ENCODE data around the gene AQP10. TPM values are rescaled to one million over a fixed set of nuclear protein-coding genes. Genes with fewer than 3 reads are reported as not detected.
A peak's percentile ranks its signal among the peaks of the same experiment; 100 is the strongest.

Gene AQP10
- total RNA-seq, 1 experiment from 2014 or later: not detected

GRCh38 chr1:154324669-154325582 is 4.0 kb downstream of the AQP10 start, which contains the start of gene ATP8B2:
ATP8B2 (plus strand) TSS chr1:154325525; CDS start chr1:154328142, 2,617 bp downstream.
- no TSS peak for BruUV-seq (replicated peaks)
- peaks cover 57% of the 10 kb centered on the region for H3K27me3 ChIP-seq (ENCODE audit: insufficient read depth, low read depth)
- no peak within 1 kb of the TSS for H3K4me2 ChIP-seq
- DNase-seq: peak in 1 of 2 experiments; percentile 60
- ChIA-PET POLR2A (ENCODE audit: unreplicated experiment) (interaction anchor here (0.8 to 1.0 kb wide), 2 partner anchors 188 to 516 kb away, joined by 7 read pairs; no protein-coding TSS in a partner anchor), CTCF (interaction anchor here (0.5 kb wide), 1 partner anchor 50 kb away, joined by 5 read pairs; no protein-coding TSS in a partner anchor)
- no peaks in the 10 kb centered on the region for H3K9me3 ChIP-seq (ENCODE audit: insufficient read depth, low read depth)
- H2AFZ ChIP-seq: no peak within 1 kb of the TSS
- H3K9me2 ChIP-seq (ENCODE audit: insufficient read depth): no peaks in the 10 kb centered on the region
- H3K36me3 ChIP-seq (ENCODE audit: low read depth): no peaks in the 10 kb centered on the region
- no peak within 1 kb of the TSS for H3K4me3 ChIP-seq
- no peaks in the 10 kb centered on the region for H3F3A ChIP-seq (ENCODE audit: insufficient read depth, low read depth)
- H3K79me2 ChIP-seq (ENCODE audit: low read depth): no peaks in the 10 kb centered on the region
- no peaks in the 10 kb centered on the region for H3K4me1 ChIP-seq (replicated peaks; ENCODE audit: insufficient read depth)
- intact Hi-C loops (cut with micrococcal nuclease; ENCODE audit: unreplicated experiment): loop anchor here (1.0 kb wide), 1 partner anchor 80 kb away; the partner anchor contains the start of gene IL6R
- TF ChIP-seq EZH2 (IDR thresholded peaks at IDR 0.05; ENCODE audit: low read depth) (no peak), CTCF (conservative IDR thresholded peaks at IDR 0.05) (peak; percentile 80)
- no peak within 1 kb of the TSS for H3K27ac ChIP-seq
- no peaks in the 10 kb centered on the region for H4K20me1 ChIP-seq (ENCODE audit: insufficient read depth)

GRCh38 chr1:154325583-154326545 is 5.0 kb downstream of the AQP10 start:
- intact Hi-C loops (cut with micrococcal nuclease; ENCODE audit: unreplicated experiment): no loop called here
- TF ChIP-seq CTCF (conservative IDR thresholded peaks at IDR 0.05): peak; percentile 47; the same call in 1 of the 2 replicates
- no peak for TF ChIP-seq EZH2 (IDR thresholded peaks at IDR 0.05; ENCODE audit: low read depth)
- peak in 1 of 2 experiments; percentile 19 for DNase-seq
- Histone ChIP-seq H3K4me2 (no peak overlapping the region), H3K9me2 (ENCODE audit: insufficient read depth) (no peaks in the 10 kb centered on the region), H2AFZ (no peak overlapping the region), H3F3A (ENCODE audit: insufficient read depth, low read depth) (no peaks in the 10 kb centered on the region), H3K27me3 (ENCODE audit: insufficient read depth, low read depth) (peaks cover 56% of the 10 kb centered on the region), H3K9me3 (ENCODE audit: insufficient read depth, low read depth) (no peaks in the 10 kb centered on the region), H3K4me3 (no peak overlapping the region), H3K27ac (no peak overlapping the region), H4K20me1 (ENCODE audit: insufficient read depth) (no peaks in the 10 kb centered on the region), H3K79me2 (ENCODE audit: low read depth) (no peaks in the 10 kb centered on the region), H3K36me3 (ENCODE audit: low read depth) (no peaks in the 10 kb centered on the region), H3K4me1 (replicated peaks; ENCODE audit: insufficient read depth) (no peaks in the 10 kb centered on the region)
- POLR2A ChIA-PET (ENCODE audit: unreplicated experiment): interaction anchor here (0.8 kb wide), 1 partner anchor 187 kb away, joined by 7 read pairs; no protein-coding TSS in a partner anchor
- no TSS peak for BruUV-seq (replicated peaks)
- CTCF ChIA-PET: interaction anchor here (0.6 to 1.1 kb wide), 5 partner anchors 9 to 929 kb away, joined by 3 to 7 read pairs (median 5); partner anchors contain the start of gene ENTREP3

Data from PC-9 (cell line).